CD14-positive monocyte (primary cell): ENCODE measurements around the gene C1orf56. TPM values are rescaled to one million over a fixed set of nuclear protein-coding genes. Genes with fewer than 3 reads are reported as not detected.

Source experiments
- DNase-seq, 3 donors: peaks; one replicate each; pipeline ENCODE4 v3.0.0-alpha.2; 2011 to 2022
- H2AFZ ChIP-seq: 2 replicates; pipeline ENCODE4 v1.6.0; 2012; ENCODE audit warnings: mild to moderate bottlenecking, low read depth, low read length, inconsistent platforms; ENCODE audit not compliant: insufficient read depth, poor library complexity, severe bottlenecking
- H3K27ac ChIP-seq, 2 donors: 1 replicate in 1 of 2; 2 replicates in 1 of 2; pipeline ENCODE4 v1.5.1; 2012 to 2013; ENCODE audit warnings: low read length in 2 of 2, control low read depth in 1 of 2, inconsistent platforms in 1 of 2, low read depth in 1 of 2, mild to moderate bottlenecking in 1 of 2
- H3K27me3 ChIP-seq, 2 donors: one replicate each; pipeline versions ENCODE4 v1.6.0 to v1.6.1; 2011 to 2013; ENCODE audit warnings: low read length in 2 of 2; ENCODE audit not compliant: control insufficient read depth in 2 of 2, insufficient read depth in 2 of 2
- H3K36me3 ChIP-seq, 2 donors: replicated peaks in 1 of 2; 1 replicate in 1 of 2; 2 replicates in 1 of 2; pipeline versions ENCODE4 v1.5.1 to v1.6.1; 2012 to 2013; ENCODE audit warnings: low read length in 2 of 2, control low read depth in 1 of 2, inconsistent platforms in 1 of 2, mild to moderate bottlenecking in 1 of 2; ENCODE audit not compliant: insufficient read depth in 2 of 2, control insufficient read depth in 1 of 2
- H3K4me1 ChIP-seq, 2 donors: 1 replicate in 1 of 2; 2 replicates in 1 of 2; pipeline versions ENCODE4 v1.5.1 to v1.6.1; 2012 to 2013; ENCODE audit warnings: low read length in 2 of 2, control low read depth in 1 of 2, inconsistent platforms in 1 of 2, mild to moderate bottlenecking in 1 of 2, moderate library complexity in 1 of 2; ENCODE audit not compliant: insufficient read depth in 2 of 2, control insufficient read depth in 1 of 2
- H3K4me2 ChIP-seq: replicated peaks from 2 replicates; pipeline ENCODE3; 2012; ENCODE audit warnings: low read length, moderate library complexity, mild to moderate bottlenecking; ENCODE audit not compliant: poor library complexity, severe bottlenecking; ENCODE audit errors: extremely low read depth
- H3K4me3 ChIP-seq, 3 experiments: fragments of 200-600 bp in 1 of 3; sonication (generic) in 1 of 3; replicated peaks in 1 of 3; 1 replicate in 2 of 3; 2 replicates in 1 of 3; pipeline ENCODE4 v1.5.1; 2011 to 2013; ENCODE audit warnings: low read length in 3 of 3, mild to moderate bottlenecking in 3 of 3, control low read depth in 2 of 3, low read depth in 2 of 3, inconsistent platforms in 1 of 3, moderate library complexity in 1 of 3
- H3K79me2 ChIP-seq: 2 replicates; pipeline ENCODE4 v1.6.0; 2012; ENCODE audit warnings: mild to moderate bottlenecking, control low read depth, inconsistent platforms, low read length, moderate library complexity; ENCODE audit not compliant: insufficient read depth
- H3K9ac ChIP-seq: 2 replicates; pipeline ENCODE4 v1.6.0; 2017; ENCODE audit warnings: low read length, mild to moderate bottlenecking; ENCODE audit not compliant: insufficient read depth, poor library complexity, severe bottlenecking
- H3K9me3 ChIP-seq, 2 donors: replicated peaks in 1 of 2; 1 replicate in 1 of 2; 2 replicates in 1 of 2; pipeline versions ENCODE4 v1.5.1 to v1.6.1; 2012 to 2013; ENCODE audit warnings: low read length in 2 of 2, control low read depth in 1 of 2; ENCODE audit not compliant: control insufficient read depth in 1 of 2, insufficient read depth in 1 of 2
- H4K20me1 ChIP-seq: 2 replicates; pipeline ENCODE4 v1.6.0; 2012; ENCODE audit warnings: mild to moderate bottlenecking, low read length, control low read depth, moderate library complexity; ENCODE audit not compliant: insufficient read depth
- H3K27ac Mint-ChIP-seq, 7 donors: one replicate each; pipeline ENCODE4 v1.8.0; 2020; ENCODE audit warnings: mild to moderate bottlenecking in 7 of 7, mixed read lengths in 7 of 7, moderate library complexity in 6 of 7, inconsistent platforms in 2 of 7
- H3K27me3 Mint-ChIP-seq, 3 donors: one replicate each; pipeline ENCODE4 v1.8.0; 2021 to 2022; ENCODE audit warnings: low read depth in 3 of 3, mild to moderate bottlenecking in 3 of 3, mixed read lengths in 3 of 3, moderate library complexity in 3 of 3, inconsistent platforms in 1 of 3
- H3K36me3 Mint-ChIP-seq, 2 donors: one replicate each; pipeline ENCODE4 v1.8.0; 2020; ENCODE audit warnings: mixed read lengths in 2 of 2, inconsistent platforms in 1 of 2, mild to moderate bottlenecking in 1 of 2
- H3K4me1 Mint-ChIP-seq: one replicate; pipeline ENCODE4 v1.8.0; 2020; ENCODE audit warnings: mild to moderate bottlenecking, mixed read lengths
- H3K4me3 Mint-ChIP-seq, 2 donors: one replicate each; pipeline ENCODE4 v1.8.0; 2020; ENCODE audit warnings: mild to moderate bottlenecking in 2 of 2, mixed read lengths in 2 of 2, moderate library complexity in 1 of 2
- H3K9me3 Mint-ChIP-seq, 7 donors: one replicate each; pipeline ENCODE4 v1.8.0; 2020 to 2022; ENCODE audit warnings: mixed read lengths in 7 of 7, mild to moderate bottlenecking in 6 of 7, moderate library complexity in 6 of 7, inconsistent platforms in 2 of 7
- WGBS: methylation state at CpG from one replicate; pipeline ENCODE4 v1.1.5; 2013; ENCODE audit warnings: missing lambda C conversion rate; ENCODE audit not compliant: insufficient coverage; 5-methylcytosine and 5-hydroxymethylcytosine counted together
- intact Hi-C, 2 donors: fragments of 100-400 bp; cut with micrococcal nuclease; formaldehyde crosslinking; loops; one replicate each; pipeline versions ENCODE4 v1.15.0 to v1.15.1; 2023
- polyA plus RNA-seq, 3 donors: library from polyadenylated mRNA; depleted of rRNA in 1 of 3; unstranded in 2 of 3; stranded (reverse) in 1 of 3; fragments of 300-500 nt in 2 of 3; fragments of >200 nt in 1 of 3; fragmentation: Illumina TruSeq in 2 of 3; gene quantifications; 1 replicate in 2 of 3; 2 replicates in 1 of 3; pipeline ENCODE4 v1.2.3, GENCODE V29; 2012 to 2021
- TF ChIP-seq, protein P1 (sequence below): fragments of 200-600 bp; IDR thresholded peaks from one replicate; pipeline ENCODE4 v1.8.0; 2022; ENCODE audit warnings: antibody characterized with exemption, mild to moderate bottlenecking

Gene C1orf56
- polyA plus RNA-seq, 3 donors: 0.60 to 1.5 (median 0.62) TPM

DNA sequence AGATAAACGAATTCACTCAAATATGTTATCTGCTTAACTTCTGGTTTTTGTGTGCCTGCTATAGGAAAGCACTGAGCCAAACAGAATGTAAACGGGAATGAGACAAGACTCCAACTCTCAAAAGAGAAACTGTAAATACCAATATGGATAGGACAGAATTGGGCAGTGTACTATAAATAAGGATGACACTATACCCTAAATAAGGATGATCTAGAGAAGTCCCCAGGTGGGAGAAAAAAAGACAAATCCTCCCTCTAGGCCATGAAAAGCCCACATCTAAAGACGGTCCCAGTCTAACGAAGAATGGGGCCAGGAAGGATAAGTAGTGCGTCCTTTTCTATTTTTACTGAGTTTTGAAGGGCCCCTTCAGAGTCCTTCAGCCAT lies 21.5 kb downstream of the C1orf56 start:
- no peaks in the 10 kb centered on the region for H3K9me3 Mint-ChIP-seq
- Histone ChIP-seq H4K20me1 (no peaks in the 10 kb centered on the region), H3K79me2 (peaks cover 19% of the 10 kb centered on the region), H3K4me2 (no peak overlapping the region), H3K4me3 (no peak overlapping the region), H3K27me3 (no peaks in the 10 kb centered on the region), H3K27ac (no peak overlapping the region), H3K4me1 (peaks cover 15 to 23% of the 10 kb centered on the region in 2 donors), H2AFZ (no peak overlapping the region), H3K9me3 (no peaks in the 10 kb centered on the region), H3K9ac (no peak overlapping the region), H3K36me3 (no peaks in the 10 kb centered on the region)
- 100% methylated on average over 1 of the region's 5 CpGs for WGBS
- H3K4me1 Mint-ChIP-seq: peaks cover 8% of the 10 kb centered on the region
- TF ChIP-seq, protein P1, sequence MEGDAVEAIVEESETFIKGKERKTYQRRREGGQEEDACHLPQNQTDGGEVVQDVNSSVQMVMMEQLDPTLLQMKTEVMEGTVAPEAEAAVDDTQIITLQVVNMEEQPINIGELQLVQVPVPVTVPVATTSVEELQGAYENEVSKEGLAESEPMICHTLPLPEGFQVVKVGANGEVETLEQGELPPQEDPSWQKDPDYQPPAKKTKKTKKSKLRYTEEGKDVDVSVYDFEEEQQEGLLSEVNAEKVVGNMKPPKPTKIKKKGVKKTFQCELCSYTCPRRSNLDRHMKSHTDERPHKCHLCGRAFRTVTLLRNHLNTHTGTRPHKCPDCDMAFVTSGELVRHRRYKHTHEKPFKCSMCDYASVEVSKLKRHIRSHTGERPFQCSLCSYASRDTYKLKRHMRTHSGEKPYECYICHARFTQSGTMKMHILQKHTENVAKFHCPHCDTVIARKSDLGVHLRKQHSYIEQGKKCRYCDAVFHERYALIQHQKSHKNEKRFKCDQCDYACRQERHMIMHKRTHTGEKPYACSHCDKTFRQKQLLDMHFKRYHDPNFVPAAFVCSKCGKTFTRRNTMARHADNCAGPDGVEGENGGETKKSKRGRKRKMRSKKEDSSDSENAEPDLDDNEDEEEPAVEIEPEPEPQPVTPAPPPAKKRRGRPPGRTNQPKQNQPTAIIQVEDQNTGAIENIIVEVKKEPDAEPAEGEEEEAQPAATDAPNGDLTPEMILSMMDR: no peak
- no peak overlapping the region for H3K4me3 Mint-ChIP-seq
- intact Hi-C loops: no loop called here
- DNase-seq: no peak
- no peak overlapping the region for H3K27ac Mint-ChIP-seq
- H3K27me3 Mint-ChIP-seq: no peaks in the 10 kb centered on the region
- peaks cover 4 to 14% of the 10 kb centered on the region in 2 donors for H3K36me3 Mint-ChIP-seq

DNA sequence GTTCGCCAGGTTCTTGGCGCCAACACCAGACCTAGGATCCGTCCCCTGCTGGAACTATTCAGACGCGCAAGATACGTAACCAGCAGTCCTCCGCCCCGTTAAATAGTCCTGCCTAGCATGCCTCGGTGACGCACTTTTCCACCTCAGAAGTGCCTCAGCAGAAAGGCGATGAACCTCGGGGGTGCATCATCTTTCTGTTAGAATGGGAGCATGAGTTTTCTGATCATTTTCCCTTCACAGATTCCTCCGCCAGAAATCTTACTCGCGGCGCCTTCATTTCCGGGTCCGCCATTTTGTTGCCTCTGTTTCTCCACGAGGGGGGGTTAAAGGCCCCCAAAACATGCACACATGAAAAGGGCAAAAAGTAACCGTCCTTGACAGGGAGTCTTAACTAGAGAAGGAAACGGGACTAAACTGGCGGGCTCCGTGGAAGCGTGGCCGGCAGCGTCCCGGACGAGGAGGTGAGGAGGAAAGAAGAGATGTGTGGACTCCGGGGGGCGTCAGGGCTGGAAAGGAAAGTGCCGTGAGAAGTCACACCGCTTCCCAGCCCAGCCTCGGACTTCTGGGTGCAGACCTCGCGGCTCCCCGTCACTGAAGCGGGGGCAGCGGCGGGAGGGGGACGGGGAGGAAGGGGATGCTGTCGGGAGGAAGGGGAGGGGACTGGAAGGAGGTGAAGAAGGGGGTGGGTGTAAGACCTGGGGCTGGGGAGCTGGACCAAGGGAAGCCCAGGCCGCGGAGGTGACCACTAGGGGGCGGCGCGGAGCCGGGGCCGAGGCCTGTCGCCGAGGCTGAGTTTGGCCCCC lies 23.1 kb downstream of the C1orf56 start, which contains the start of gene GABPB2:
Gene GABPB2, plus strand, starts transcription at position 288 of the 803 bp plus-strand sequence. CDS start 17,429 bp downstream, outside the sequence.
- DNase-seq: peak; percentile 82 to 87 (median 83)
- Histone ChIP-seq H3K4me1 (peaks cover 15 to 23% of the 10 kb centered on the region in 2 donors), H3K36me3 (no peaks in the 10 kb centered on the region), H3K4me2 (peak within 1 kb of the TSS; percentile 85), H3K79me2 (peaks cover 19% of the 10 kb centered on the region), H3K4me3 (peak within 1 kb of the TSS; percentile 75 to 100 (median 94)), H3K27me3 (no peaks in the 10 kb centered on the region), H2AFZ (peak within 1 kb of the TSS; percentile 99), H3K9ac (peak within 1 kb of the TSS; percentile 90), H3K9me3 (no peaks in the 10 kb centered on the region), H4K20me1 (no peaks in the 10 kb centered on the region), H3K27ac (peak within 1 kb of the TSS; percentile 78 to 95)
- peaks cover 8 to 29% of the 10 kb centered on the region in 2 donors for H3K36me3 Mint-ChIP-seq
- no peaks in the 10 kb centered on the region for H3K9me3 Mint-ChIP-seq
- peak within 1 kb of the TSS; percentile 100 for H3K4me3 Mint-ChIP-seq
- peak within 1 kb of the TSS; percentile 99 to 100 (median 99) for H3K27ac Mint-ChIP-seq
- intact Hi-C loops: no loop called here
- H3K27me3 Mint-ChIP-seq: no peaks in the 10 kb centered on the region
- TF ChIP-seq, protein P1: peak; percentile 96
- 0% methylated on average over 31 of the region's 50 CpGs for WGBS
- H3K4me1 Mint-ChIP-seq: peaks cover 8% of the 10 kb centered on the region
